H1 (cell line): Measurements from ENCODE around the gene DRAP1. TPM values are rescaled to one million over a fixed set of nuclear protein-coding genes. Genes with fewer than 3 reads are reported as not detected.

Experiments
- CHD2 ChIP-seq: IDR thresholded peaks from 2 replicates; pipeline ENCODE4 v1.6.1; 2012; ENCODE audit warnings: low read length, improper control_type of control experiment
- GABPA ChIP-seq: IDR thresholded peaks from 2 replicates; pipeline ENCODE4 v1.6.1; 2011; ENCODE audit warnings: mild to moderate bottlenecking, low read length, moderate library complexity, borderline replicate concordance; ENCODE audit not compliant: insufficient read depth
- MAFK ChIP-seq: IDR thresholded peaks from 2 replicates; pipeline ENCODE4 v1.6.1; 2012; ENCODE audit warnings: low read depth, mild to moderate bottlenecking, improper control_type of control experiment, low read length
- NANOG ChIP-seq: IDR thresholded peaks from 2 replicates; pipeline ENCODE4 v1.6.1; 2011; ENCODE audit warnings: low read length, low read depth, mild to moderate bottlenecking, inconsistent platforms; ENCODE audit not compliant: insufficient read depth, poor library complexity, severe bottlenecking
- POU5F1 ChIP-seq: IDR thresholded peaks from 2 replicates; pipeline ENCODE4 v1.6.1; 2011; ENCODE audit warnings: low read depth, mild to moderate bottlenecking, low read length, moderate library complexity
- polyA plus RNA-seq, 7 experiments: library from polyadenylated mRNA; depleted of rRNA in 3 of 7; stranded (reverse) in 5 of 7; unstranded in 2 of 7; fragments of >200 nt in 5 of 7; fragments of 200-250 nt in 2 of 7; gene quantifications; 1 replicate in 5 of 7; 2 replicates in 1 of 7; 4 replicates in 1 of 7; pipeline versions ENCODE4 v1.2.1 to v1.2.3, GENCODE V29; 2011 to 2013; ENCODE audit warnings: missing spikeins in 2 of 7, mixed read lengths in 2 of 7
- total RNA-seq: library from RNA; stranded (reverse); fragmentation: NEBNext Ultra II Directional; extraction: Animal tissue kit (Norgen Biotek cat#: 25700); gene quantifications from 2 replicates; pipeline ENCODE4 v1.2.1, GENCODE V29; 2021

The DRAP1 gene
- total and polyA plus RNA-seq, 2 of the 8 experiments (the other 6 are each of a cell fraction or from before 2014, with no cell fraction given): 62.5 to 98.7 TPM

DNA sequence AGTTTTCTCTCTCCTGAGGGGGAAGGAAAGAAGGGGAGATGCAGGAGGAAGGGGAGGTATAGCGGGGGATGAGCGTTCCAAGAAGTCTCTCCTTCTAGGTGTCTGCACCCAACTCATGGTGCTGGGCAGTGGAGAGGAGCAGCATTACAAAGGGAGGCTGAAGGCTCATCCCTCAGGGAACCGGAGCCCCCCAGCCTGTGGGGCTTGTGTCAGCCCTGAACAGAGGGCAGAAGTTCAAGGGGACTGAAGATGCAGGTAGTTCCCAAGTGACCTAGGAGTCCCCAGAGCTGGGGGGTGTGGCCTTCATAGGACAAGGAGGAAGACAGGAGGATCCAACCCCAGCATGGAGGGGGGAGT is 2.2 kb upstream of the DRAP1 start (continued):
- TF ChIP-seq NANOG (no peak), POU5F1 (no peak), MAFK (no peak), GABPA (no peak), CHD2 (no peak)
